K562 (cell line): ENCODE results near the gene DENND6B. TPM values are rescaled to one million over a fixed set of nuclear protein-coding genes. Genes with fewer than 3 reads are reported as not detected.

ENCODE experiments used
- LARP7 ChIP-seq: fragments of 450-650 bp; IDR thresholded peaks from 2 replicates; pipeline ENCODE4 v1.6.1; 2016
- POLR2G ChIP-seq: fragments of 200-400 bp; formaldehyde crosslinking; IDR thresholded peaks from 2 replicates; pipeline ENCODE4 v1.6.1; 2017; ENCODE audit warnings: low read depth, mild to moderate bottlenecking, antibody characterized with exemption, low read length, moderate library complexity
- PRPF4 ChIP-seq: fragments of 200-400 bp; formaldehyde crosslinking; IDR thresholded peaks from one replicate; pipeline ENCODE4 v1.6.1; 2017; ENCODE audit warnings: low read length, low read depth, mild to moderate bottlenecking; ENCODE audit not compliant: insufficient read depth, poor library complexity, severe bottlenecking
- RBM22 ChIP-seq: fragments of 200-400 bp; formaldehyde crosslinking; IDR thresholded peaks from 2 replicates; pipeline ENCODE4 v1.6.1; 2018; ENCODE audit warnings: low read length, low read depth; ENCODE audit not compliant: poor library complexity, severe bottlenecking
- ZNF165 ChIP-seq: fragments of 250-450 bp; sonication (Bioruptor Pico); IDR thresholded peaks from 2 replicates; pipeline ENCODE4 v1.4.0; 2020; ENCODE audit warnings: borderline replicate concordance
- ZNF583 ChIP-seq: fragments of 250-450 bp; sonication (Bioruptor Pico); IDR thresholded peaks from 2 replicates; pipeline ENCODE4 v1.4.0; 2020
- ZNF644 ChIP-seq: fragments of 200-800 bp; sonication (Bioruptor generic); IDR thresholded peaks from 2 replicates; pipeline ENCODE4 v1.6.1; 2016; ENCODE audit warnings: low read depth, missing genetic modification characterization, missing compliant biosample characterization
- ZNF699 ChIP-seq: fragments of 250-450 bp; sonication (Bioruptor Pico); IDR thresholded peaks from 2 replicates; pipeline ENCODE4 v1.8.0; 2021; ENCODE audit warnings: mild to moderate bottlenecking, moderate library complexity; ENCODE audit not compliant: insufficient replicate concordance
- ZNF785 ChIP-seq: fragments of 250-450 bp; sonication (Bioruptor Pico); IDR thresholded peaks from 2 replicates; pipeline ENCODE4 v1.4.0; 2020; ENCODE audit warnings: mild to moderate bottlenecking
- polyA plus RNA-seq, 8 experiments: library from polyadenylated mRNA; depleted of rRNA in 4 of 8; stranded (reverse) in 5 of 8; unstranded in 3 of 8; fragments of >200 nt; fragmentation: Nextera tagmentation in 2 of 8; fragmentation: Illumina TruSeq in 1 of 8; extraction: Ambion mirVana in 2 of 8; extraction: Trizol in 1 of 8; gene quantifications; 2 replicates each; pipeline versions ENCODE4 v1.2.1 to v1.2.3, GENCODE V29; 2011 to 2014; ENCODE audit warnings: inconsistent platforms in 1 of 8, missing spikeins in 1 of 8
- total RNA-seq, 7 experiments: library from RNA; depleted of rRNA in 6 of 7; stranded (reverse); fragments of >200 nt in 6 of 7; fragmentation: Illumina TruSeq in 2 of 7; extraction: Trizol in 2 of 7; gene quantifications; 2 replicates each; pipeline versions ENCODE4 v1.2.1 to v1.2.3, GENCODE V29; 2011 to 2021; ENCODE audit warnings: low replicate concordance in 1 of 7
- TF ChIP-seq, protein P1 (sequence below): sonication (generic); formaldehyde crosslinking; IDR thresholded peaks from 2 replicates; pipeline ENCODE4 v1.8.1; 2023; ENCODE audit warnings: mild to moderate bottlenecking, missing genetic modification reagents
- TF ChIP-seq, protein P2 (sequence below), 3 experiments: IDR thresholded peaks in 2 of 3; conservative IDR thresholded peaks in 1 of 3; 2 replicates each; pipeline ENCODE4 v1.5.1; 2011 to 2012; ENCODE audit warnings: low read length in 3 of 3, mild to moderate bottlenecking in 3 of 3, control low read depth in 2 of 3, improper control_type of control experiment in 1 of 3, inconsistent platforms in 1 of 3, low read depth in 1 of 3, mixed read lengths in 1 of 3, moderate library complexity in 1 of 3; ENCODE audit not compliant: insufficient read depth in 2 of 3
- TF ChIP-seq, protein P3 (sequence below), 2 experiments: fragments of 450-650 bp in 1 of 2; sonication (generic) in 1 of 2; formaldehyde crosslinking in 1 of 2; IDR thresholded peaks; 2 replicates each; pipeline versions ENCODE4 v1.7.1 to v1.9.0; 2016 to 2022; ENCODE audit warnings: inconsistent platforms in 1 of 2, mild to moderate bottlenecking in 1 of 2, missing genetic modification reagents in 1 of 2
- TF ChIP-seq, protein P4 (sequence below): fragments of 250-450 bp; sonication (Bioruptor Pico); IDR thresholded peaks from 2 replicates; pipeline ENCODE4 v1.4.0; 2020; ENCODE audit warnings: mild to moderate bottlenecking

DENND6B gene
- total and polyA plus RNA-seq, 9 of the 15 experiments (the other 6 are each of a cell fraction or from before 2014, with no cell fraction given): 0.07 to 3.7 (median 1.5) TPM

DNA sequence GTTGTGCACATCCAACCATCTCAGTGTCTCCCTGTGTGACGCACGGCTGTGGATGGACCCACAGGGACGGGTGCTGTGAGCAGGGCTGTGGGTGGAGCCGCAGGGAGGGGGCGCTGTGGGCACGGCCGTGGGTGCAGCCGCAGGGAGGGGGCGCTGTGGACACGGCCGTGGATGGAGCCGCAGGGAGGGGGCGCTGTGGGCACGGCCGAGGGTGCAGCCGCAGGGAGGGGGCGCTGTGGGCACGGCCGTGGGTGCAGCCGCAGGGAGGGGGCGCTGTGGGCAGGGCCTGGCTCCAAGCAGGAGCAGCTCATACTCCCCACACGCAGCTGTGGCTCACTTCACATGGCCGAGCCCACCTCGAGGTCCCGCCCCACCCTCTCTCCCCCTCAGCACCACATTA is 50.7 kb downstream of the DENND6B start (continued):
- TF ChIP-seq, protein P1, sequence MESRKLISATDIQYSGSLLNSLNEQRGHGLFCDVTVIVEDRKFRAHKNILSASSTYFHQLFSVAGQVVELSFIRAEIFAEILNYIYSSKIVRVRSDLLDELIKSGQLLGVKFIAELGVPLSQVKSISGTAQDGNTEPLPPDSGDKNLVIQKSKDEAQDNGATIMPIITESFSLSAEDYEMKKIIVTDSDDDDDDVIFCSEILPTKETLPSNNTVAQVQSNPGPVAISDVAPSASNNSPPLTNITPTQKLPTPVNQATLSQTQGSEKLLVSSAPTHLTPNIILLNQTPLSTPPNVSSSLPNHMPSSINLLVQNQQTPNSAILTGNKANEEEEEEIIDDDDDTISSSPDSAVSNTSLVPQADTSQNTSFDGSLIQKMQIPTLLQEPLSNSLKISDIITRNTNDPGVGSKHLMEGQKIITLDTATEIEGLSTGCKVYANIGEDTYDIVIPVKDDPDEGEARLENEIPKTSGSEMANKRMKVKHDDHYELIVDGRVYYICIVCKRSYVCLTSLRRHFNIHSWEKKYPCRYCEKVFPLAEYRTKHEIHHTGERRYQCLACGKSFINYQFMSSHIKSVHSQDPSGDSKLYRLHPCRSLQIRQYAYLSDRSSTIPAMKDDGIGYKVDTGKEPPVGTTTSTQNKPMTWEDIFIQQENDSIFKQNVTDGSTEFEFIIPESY (CRISPR knock-in tag): peak; percentile 82
- TF ChIP-seq, protein P2, sequence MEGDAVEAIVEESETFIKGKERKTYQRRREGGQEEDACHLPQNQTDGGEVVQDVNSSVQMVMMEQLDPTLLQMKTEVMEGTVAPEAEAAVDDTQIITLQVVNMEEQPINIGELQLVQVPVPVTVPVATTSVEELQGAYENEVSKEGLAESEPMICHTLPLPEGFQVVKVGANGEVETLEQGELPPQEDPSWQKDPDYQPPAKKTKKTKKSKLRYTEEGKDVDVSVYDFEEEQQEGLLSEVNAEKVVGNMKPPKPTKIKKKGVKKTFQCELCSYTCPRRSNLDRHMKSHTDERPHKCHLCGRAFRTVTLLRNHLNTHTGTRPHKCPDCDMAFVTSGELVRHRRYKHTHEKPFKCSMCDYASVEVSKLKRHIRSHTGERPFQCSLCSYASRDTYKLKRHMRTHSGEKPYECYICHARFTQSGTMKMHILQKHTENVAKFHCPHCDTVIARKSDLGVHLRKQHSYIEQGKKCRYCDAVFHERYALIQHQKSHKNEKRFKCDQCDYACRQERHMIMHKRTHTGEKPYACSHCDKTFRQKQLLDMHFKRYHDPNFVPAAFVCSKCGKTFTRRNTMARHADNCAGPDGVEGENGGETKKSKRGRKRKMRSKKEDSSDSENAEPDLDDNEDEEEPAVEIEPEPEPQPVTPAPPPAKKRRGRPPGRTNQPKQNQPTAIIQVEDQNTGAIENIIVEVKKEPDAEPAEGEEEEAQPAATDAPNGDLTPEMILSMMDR (IDR thresholded peaks at IDR 0.05 in 2 of 3, conservative IDR thresholded peaks at IDR 0.05 in 1 of 3; ENCODE audit: insufficient read depth in 2 of 3, low read depth in 1 of 3, low read length in 3 of 3): peak; percentile 44 to 99 (median 76); a peak in 4 of 6 replicates
- TF ChIP-seq ZNF583 (CRISPR knock-in tag) (no peak), RBM22 (peak; percentile 47), ZNF785 (CRISPR knock-in tag) (no peak), ZNF699 (CRISPR knock-in tag) (no peak), POLR2G (0 out of 2 replicates have a peak, but pooled peaks have one; percentile 16), PRPF4 (peak; percentile 74), LARP7 (no peak), ZNF165 (no peak), ZNF644 (tag) (no peak)
- TF ChIP-seq, protein P3, sequence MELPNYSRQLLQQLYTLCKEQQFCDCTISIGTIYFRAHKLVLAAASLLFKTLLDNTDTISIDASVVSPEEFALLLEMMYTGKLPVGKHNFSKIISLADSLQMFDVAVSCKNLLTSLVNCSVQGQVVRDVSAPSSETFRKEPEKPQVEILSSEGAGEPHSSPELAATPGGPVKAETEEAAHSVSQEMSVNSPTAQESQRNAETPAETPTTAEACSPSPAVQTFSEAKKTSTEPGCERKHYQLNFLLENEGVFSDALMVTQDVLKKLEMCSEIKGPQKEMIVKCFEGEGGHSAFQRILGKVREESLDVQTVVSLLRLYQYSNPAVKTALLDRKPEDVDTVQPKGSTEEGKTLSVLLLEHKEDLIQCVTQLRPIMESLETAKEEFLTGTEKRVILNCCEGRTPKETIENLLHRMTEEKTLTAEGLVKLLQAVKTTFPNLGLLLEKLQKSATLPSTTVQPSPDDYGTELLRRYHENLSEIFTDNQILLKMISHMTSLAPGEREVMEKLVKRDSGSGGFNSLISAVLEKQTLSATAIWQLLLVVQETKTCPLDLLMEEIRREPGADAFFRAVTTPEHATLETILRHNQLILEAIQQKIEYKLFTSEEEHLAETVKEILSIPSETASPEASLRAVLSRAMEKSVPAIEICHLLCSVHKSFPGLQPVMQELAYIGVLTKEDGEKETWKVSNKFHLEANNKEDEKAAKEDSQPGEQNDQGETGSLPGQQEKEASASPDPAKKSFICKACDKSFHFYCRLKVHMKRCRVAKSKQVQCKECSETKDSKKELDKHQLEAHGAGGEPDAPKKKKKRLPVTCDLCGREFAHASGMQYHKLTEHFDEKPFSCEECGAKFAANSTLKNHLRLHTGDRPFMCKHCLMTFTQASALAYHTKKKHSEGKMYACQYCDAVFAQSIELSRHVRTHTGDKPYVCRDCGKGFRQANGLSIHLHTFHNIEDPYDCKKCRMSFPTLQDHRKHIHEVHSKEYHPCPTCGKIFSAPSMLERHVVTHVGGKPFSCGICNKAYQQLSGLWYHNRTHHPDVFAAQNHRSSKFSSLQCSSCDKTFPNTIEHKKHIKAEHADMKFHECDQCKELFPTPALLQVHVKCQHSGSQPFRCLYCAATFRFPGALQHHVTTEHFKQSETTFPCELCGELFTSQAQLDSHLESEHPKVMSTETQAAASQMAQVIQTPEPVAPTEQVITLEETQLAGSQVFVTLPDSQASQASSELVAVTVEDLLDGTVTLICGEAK (IDR thresholded peaks at IDR 0.05): no peak
- TF ChIP-seq, protein P3 (CRISPR knock-in tag; IDR thresholded peaks at IDR 0.05): no peak
- TF ChIP-seq, protein P4, sequence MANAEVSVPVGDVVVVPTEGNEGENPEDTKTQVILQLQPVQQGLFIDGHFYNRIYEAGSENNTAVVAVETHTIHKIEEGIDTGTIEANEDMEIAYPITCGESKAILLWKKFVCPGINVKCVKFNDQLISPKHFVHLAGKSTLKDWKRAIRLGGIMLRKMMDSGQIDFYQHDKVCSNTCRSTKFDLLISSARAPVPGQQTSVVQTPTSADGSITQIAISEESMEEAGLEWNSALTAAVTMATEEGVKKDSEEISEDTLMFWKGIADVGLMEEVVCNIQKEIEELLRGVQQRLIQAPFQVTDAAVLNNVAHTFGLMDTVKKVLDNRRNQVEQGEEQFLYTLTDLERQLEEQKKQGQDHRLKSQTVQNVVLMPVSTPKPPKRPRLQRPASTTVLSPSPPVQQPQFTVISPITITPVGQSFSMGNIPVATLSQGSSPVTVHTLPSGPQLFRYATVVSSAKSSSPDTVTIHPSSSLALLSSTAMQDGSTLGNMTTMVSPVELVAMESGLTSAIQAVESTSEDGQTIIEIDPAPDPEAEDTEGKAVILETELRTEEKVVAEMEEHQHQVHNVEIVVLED: no peak
